Sciatic nerve (tissue), 2 donors: ENCODE data around the gene PPFIA1. TPM values are rescaled to one million over a fixed set of nuclear protein-coding genes. Genes with fewer than 3 reads are reported as not detected.

Experiments used
- ATAC-seq: fragments of 200-7000 bp; cut with Tn5 transposase; one replicate; pipeline ENCODE4 v1.9.1; 2020; ENCODE audit warnings: mild to moderate bottlenecking, moderate library complexity
- DNase-seq: peaks from one replicate; pipeline ENCODE4 v3.0.0-alpha.2; 2020; ENCODE audit warnings: low spot score
- intact Hi-C: fragments of 100-400 bp; cut with DNase I; formaldehyde crosslinking; loops from one replicate; pipeline ENCODE4 v1.14.2; 2022
- total RNA-seq: library from RNA; stranded (reverse); fragmentation: NEBNext Ultra II Directional; extraction: Animal tissue kit (Norgen Biotek cat#: 25700); gene quantifications from one replicate; pipeline ENCODE4 v1.2.1, GENCODE V29; 2021
- donor health status: DM: no; HTN: no; CAD: no.
- donor health status: DM: no; HTN: no; CAD: no.

Gene PPFIA1
- total RNA-seq, result 82.4 TPM

DNA sequence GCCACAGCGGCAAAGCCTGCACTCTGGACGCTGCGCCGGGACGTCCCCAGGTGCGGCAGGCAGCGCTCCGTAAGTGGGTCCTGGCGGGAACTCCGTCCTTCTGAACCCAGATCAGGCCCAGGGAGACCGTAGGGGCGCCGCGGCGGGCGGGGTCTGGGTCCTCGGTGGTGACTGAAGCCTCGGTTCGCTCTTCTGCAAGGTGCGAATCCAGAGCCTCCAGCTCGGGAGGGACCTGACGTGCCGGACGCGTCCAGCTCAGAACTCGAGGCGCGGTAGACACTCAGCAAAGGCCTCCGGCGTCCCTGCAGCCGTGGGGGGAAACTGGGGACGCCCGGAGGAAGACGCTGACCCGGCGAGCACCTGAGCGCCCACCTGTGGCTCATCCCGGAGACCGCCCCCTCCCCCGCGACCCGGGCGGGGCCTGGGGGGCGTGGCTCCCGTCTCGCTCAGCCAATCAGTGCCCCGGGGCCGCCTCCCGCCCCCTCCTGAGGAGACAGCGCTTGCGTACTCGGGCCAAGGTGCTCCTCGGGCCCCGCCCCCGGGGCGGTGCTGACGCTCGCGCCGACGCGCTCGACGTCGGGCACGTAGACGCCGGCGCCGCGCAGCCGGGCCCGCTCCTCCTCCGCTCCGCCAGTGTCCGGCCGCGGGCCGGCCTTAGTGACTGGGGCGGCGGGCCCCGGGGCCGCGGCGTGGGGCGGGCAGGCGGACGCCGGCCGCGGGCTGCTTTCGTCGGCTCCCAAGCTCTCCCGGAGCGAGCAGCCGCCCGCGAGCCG, at the start of gene PPFIA1:
Gene PPFIA1 (plus strand): TSS at position 587 of the 773 bp plus-strand sequence. CDS start 1,483 bp downstream, outside the sequence.
- DNase-seq (peak; percentile 97), ATAC-seq (peak; percentile 100)
- intact Hi-C loops, result no loop called here

- ATAC-seq (no peak), DNase-seq (no peak)
- intact Hi-C loops, result no loop called here
Measured at GRCh38 chr11:70220920-70221319, 49.6 kb upstream of the PPFIA1 start.

DNA sequence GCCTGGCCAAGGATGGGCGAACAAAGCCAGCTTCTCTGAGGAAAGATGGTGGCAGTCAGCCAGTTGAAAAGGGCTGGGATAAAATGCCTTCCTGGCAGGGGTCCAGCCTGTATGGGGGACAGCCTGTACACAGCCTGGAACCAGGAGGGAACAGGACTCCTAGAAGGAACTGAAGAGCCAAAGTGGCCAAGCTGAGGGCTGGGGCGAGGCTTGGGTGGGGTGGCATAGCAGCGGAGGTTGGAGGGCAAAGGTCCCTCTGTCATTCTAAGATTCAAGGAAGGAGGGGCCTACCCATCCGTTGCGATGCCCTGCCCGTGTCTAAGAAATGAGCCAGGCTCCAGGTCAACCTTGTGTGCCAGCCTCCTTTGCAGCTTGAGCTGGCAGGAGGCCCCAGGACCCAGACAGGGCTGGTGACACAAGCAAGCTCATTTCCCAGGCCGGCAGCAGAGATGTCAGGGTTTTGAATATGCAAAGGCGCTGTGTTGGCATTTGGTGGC, 44.8 kb upstream of the PPFIA1 start:
- intact Hi-C loops, result no loop called here
- ATAC-seq (peak; percentile 57), DNase-seq (no peak)

DNA sequence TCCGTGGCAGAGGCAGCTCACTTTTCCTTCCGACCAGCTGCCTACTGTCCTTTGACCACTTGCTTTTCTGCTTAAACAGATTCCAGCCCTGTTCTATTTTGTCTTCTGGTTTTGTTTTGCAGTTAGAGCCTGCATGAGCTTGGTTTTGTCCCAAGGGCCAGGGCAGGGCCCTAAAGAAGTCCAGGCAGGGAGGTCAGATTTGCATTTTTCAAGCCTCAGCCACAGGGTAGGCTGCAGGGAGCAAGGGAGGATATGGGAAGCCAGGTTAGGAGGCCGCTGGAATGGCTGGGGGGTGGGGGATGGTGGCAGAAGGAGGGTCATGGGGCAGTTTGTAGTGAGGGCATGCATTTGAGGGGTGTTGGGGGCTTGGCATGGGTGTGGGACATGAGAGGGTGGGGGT, 44.3 kb upstream of the PPFIA1 start:
- no peak for DNase-seq
- no peak for ATAC-seq
- intact Hi-C loops, result no loop called here

DNA sequence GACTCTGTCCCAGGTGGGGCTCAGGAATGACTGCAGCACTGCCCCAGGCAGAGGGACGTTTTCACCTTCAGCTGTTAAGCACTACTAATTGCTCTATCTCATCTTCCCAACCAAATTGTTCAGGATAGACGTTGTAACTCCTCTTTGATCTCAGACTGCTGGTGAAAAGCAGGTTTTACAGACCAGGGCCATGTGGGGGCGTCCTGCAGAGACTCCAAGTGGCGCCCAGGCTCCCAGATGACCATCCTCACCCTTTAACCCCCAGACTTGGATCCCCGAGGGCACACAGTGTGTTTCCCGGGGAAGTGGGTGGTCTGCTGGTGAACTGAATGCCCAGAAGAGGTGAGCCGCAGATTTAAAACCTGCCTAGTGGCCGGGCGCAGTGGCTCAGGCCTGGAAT, 43.5 kb upstream of the PPFIA1 start:
- ATAC-seq (no peak), DNase-seq (no peak)
- intact Hi-C loops, result no loop called here

DNA sequence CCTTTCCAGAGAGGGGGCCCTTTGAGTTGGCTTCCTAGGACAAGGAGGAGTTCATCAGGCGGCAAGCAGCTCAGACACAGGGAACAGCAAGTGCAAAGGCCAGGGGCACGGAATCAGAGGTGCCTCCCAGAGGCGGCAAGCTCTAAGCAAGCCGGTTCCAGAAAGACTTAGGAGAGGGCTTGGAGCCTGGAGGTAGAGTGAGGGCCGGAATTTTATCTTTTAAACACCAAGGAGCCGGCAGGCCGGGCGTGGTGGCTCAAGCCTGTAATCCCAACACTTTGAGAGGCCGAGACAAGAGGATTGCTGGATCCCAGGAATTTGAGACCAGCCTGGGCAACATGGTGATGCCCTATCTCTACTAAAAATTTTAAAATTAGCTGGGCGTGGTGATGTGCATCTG, 40.8 kb upstream of the PPFIA1 start:
- intact Hi-C loops, result no loop called here
- no peak for ATAC-seq
- DNase-seq, result no peak

GRCh38 chr11:70230151-70230839, 40.2 kb upstream of the PPFIA1 start:
- DNase-seq, result no peak
- intact Hi-C loops, result no loop called here
- no peak for ATAC-seq

- DNase-seq (no peak), ATAC-seq (no peak)
- intact Hi-C loops, result no loop called here
Measured at GRCh38 chr11:70230840-70231710, 39.4 kb upstream of the PPFIA1 start.

DNA sequence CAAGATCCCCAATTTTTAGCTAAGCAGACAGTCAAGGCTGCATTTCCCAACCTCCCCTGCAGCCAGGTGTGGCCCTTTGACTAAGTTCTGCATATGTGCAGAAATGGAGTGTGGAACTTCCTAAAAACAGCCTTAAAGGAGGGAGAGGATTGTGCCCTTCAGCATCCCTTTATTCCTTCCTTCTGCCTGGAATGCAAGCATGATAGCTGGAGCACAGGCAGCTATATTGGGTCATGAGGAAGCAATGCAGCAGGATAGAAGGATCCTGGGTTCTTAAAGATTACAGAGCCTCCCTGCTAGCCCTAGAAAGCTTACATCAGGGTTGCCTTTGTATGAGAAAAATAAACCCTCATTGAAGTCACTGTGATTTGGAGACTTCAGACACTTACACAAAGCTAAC, 37.5 kb upstream of the PPFIA1 start:
- intact Hi-C loops, result no loop called here
- DNase-seq, result no peak
- no peak for ATAC-seq

- ATAC-seq (no peak), DNase-seq (no peak)
- intact Hi-C loops, result no loop called here
Measured at GRCh38 chr11:70233511-70233934, 37.0 kb upstream of the PPFIA1 start.

DNA sequence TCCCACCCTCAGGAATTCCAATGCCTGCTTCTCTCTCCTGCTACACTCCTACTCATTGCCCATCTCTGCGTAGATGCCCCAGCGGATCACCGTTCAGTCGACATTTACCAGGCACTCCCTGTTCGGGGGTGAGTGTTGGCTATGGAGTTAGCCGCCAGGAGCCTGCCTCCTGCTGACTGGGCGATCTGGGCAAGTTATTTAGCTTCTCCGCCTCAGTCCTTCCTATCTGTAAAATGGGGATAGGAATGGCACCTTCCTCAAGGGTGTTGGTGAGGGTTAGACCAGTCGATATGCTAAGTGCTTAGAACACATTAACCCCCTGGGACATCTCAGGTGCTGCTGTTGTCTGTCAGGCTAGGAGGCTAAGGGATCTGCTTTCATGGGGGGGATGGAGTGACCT, 36.5 kb upstream of the PPFIA1 start:
- intact Hi-C loops, result no loop called here
- no peak for ATAC-seq

DNA sequence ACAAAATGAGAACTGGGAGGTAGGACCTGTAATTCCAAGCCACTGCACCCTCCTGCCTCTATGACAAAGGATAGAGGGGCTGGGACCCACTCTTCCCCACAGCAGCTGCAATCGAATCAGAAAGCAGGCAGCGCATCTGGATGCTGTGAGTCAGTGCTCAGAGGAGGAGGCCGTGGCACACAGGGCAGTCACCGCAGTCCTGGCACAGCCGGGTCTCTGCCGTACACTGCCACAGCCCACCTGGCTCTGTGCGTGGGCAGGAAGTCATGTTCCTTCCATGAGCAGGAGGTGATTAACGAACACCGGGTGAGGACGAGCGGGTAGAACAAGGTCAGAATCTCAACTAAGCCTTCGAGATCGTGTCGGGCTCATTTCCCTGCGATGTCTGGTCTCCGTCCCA, 30.2 kb upstream of the PPFIA1 start:
- ATAC-seq (no peak), DNase-seq (no peak)
- intact Hi-C loops, result no loop called here

More for the DNA sequence above, 36.5 kb upstream of the PPFIA1 start:
- no peak for DNase-seq

DNA sequence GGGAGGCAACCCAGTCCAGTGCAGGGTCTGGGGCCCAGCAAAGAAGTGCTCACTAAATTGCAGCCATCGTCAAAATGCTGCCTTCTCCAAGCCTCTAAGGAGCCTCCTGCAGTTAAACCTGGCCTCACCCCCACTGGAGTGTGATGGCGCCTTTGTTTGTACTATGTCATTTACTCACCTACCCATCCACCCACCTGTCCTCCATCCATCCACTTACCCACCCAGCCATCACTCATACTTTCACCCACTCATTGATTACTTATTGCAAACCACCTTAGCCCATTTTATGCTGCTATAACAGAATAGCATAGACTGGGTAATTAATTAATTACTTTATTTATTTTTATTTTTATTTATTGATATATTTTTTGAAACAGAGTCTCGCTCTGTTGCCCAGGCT, 28.8 kb upstream of the PPFIA1 start:
- ATAC-seq (no peak), DNase-seq (no peak)
- intact Hi-C loops, result no loop called here

DNA sequence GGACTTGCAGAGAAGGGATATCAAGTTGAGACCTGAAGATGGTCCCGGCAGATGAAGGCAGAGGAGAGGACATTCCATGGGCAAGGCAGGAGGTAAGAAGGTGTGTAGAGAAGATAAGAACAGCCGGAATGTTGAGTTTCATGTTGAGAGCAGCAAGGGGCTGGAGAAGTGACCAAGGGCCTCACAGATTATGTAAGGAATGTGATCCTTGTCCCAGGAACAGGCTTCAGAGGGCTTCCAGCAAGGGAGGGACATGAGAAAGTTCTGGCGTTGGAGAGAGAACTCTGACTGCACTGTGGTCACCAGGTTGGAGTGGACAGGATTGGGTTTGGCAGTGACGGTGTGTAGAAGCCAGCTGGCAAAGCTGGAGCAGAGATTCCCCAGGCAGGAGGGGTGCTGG, 27.6 kb upstream of the PPFIA1 start:
- ATAC-seq (no peak), DNase-seq (no peak)
- intact Hi-C loops, result no loop called here

DNA sequence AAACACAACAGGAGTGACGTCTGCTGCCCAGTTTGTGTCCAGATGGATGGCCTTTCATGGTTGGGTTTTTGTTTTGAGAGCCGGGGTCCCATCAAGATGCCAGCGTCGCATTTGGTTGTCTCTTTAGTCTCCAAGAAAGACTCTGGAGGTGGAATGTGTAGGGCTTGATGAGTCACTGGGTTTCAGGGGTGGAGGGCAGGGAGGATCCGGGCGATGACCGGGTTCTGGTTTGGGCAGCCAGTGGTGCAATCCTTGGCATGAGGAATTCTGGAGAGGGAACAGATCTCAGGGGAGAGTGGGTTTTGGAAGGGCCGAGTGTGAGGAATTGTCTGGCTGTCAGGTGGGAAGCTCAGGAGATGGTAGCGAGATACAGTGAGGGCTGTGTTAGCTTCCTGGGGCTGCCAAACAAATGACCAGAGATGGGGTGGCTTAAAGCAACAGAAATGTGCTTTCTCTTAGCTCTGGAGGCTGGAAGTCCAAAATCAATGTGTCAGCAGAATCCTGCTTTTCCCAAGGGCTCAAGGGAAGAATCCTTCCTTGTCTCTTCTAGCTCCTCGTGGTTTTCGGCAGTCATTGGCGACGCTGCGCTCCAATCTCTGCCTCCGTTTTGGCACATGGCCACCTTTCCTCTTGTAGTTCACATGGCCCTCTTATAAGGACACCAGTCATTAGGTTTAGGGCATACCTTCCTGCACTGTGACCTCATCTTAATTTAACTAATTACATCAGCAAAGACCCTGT, 26.4 kb upstream of the PPFIA1 start:
- no peak for DNase-seq
- no peak for ATAC-seq
- intact Hi-C loops, result no loop called here

GRCh38 chr11:70244698-70245097, 25.8 kb upstream of the PPFIA1 start:
- DNase-seq (no peak), ATAC-seq (no peak)
- intact Hi-C loops, result no loop called here

DNA sequence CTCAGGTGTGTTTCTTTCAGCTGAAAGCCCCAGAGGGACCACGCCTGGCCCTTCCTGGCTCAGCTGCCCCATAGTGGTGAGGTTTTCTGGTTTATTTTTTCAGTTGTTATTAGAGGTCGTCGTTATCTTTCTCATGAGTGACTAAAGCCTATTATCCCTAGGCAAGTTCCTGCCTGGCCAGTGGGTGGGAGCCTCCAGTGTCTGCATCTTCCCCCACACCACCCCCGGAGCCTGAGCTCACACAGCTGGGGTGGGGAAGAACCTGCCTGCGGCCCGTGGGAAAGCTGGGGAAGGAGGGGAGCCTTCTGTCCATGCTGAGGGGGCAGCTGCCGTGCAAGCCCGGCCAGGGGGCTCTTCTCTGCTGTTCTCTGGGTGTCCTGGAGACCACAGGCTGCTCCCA, 24.3 kb upstream of the PPFIA1 start:
- DNase-seq (no peak), ATAC-seq (no peak)
- intact Hi-C loops, result no loop called here

- DNase-seq, result no peak
- no peak for ATAC-seq
- intact Hi-C loops, result no loop called here
Measured at GRCh38 chr11:70247042-70247709, 23.3 kb upstream of the PPFIA1 start.
